ENCODE results near the gene TBC1D9B.

DNA sequence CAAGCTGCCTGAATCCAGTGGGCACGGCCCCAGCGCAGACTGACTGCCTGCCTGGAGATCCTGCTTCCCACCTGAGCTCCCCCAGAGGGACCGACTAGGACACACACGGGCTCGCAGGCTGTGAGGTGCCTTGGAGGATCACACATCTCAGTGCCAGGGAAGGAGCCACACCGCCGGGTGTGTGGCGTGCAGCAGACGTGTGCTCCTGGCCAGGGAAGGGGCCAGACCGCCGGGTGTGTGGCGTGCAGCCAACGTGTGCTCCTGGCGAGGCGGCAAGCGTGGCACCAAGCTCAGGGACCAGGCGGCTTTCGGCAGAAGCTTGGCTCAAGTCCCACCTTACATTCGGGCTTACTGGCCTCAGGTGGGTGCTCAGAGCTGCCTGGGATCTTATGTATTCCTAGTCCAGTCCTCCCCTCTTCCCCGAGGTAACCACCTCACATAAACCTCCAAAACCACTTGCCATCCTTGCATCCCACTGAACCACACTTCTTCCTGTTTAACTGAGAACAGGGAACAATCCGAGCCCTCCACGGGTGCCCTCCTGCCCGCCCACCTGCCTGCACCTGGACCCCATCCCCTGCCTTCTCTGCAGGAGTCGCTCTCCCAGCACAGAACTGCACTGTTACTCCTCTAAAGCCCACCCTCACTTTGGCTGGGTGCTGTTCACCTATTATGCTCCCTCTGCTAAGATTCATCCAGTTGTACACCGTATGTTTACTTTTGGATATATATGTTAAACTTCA lies 26.7 kb downstream of the TBC1D9B start:
- TF ChIP-seq CTCF (IDR thresholded peaks at IDR 0.05; ENCODE audit: low read depth, low read length, poor library complexity, severe bottlenecking) = no peak
- no peak for TF ChIP-seq EZH2phosphoT487 (IDR thresholded peaks at IDR 0.05; ENCODE audit: borderline replicate concordance, low read length)

Data from DOHH2 (cell line).